H1 (cell line): Measurements from ENCODE around the gene DVL1. TPM values are rescaled to one million over a fixed set of nuclear protein-coding genes. Genes with fewer than 3 reads are reported as not detected.

Experiments used
- CTCF ChIA-PET: fragments of 300-600 bp; sonication (Branson Sonifier 250); formaldehyde crosslinking; loops from one replicate; lab custom pipeline; 2021; ENCODE audit not compliant: partially characterized antibody; lab: Charles Lee
- POLR2A ChIA-PET: fragments of 300-600 bp; sonication (Branson Sonifier 250); formaldehyde crosslinking; loops from one replicate; lab custom pipeline; 2021; ENCODE audit warnings: inconsistent platforms; ENCODE audit not compliant: partially characterized antibody; lab: Charles Lee
- DNase-seq, 2 experiments: peaks; one replicate each; pipeline versions ENCODE4 v3.0.0 to v3.0.0-alpha.2; 2010 to 2022; ENCODE audit warnings: low spot score in 2 of 2, low read depth in 1 of 2, mixed read lengths in 1 of 2
- FAIRE-seq: peaks from 2 replicates; lab custom pipeline; 2011; peaks lifted over from hg19 to GRCh38; lab: Jason Lieb, UNC
- H2AFZ ChIP-seq: 2 replicates; pipeline ENCODE4 v1.8.1; 2012; ENCODE audit warnings: low read length, inconsistent platforms
- H2AK5ac ChIP-seq: 2 replicates; pipeline ENCODE4 v1.6.1; 2013; ENCODE audit warnings: low read depth, low read length
- H2BK120ac ChIP-seq: replicated peaks from 2 replicates; pipeline ENCODE3; 2013; ENCODE audit warnings: low read depth, low read length, inconsistent platforms
- H2BK12ac ChIP-seq: 2 replicates; pipeline ENCODE4 v1.6.1; 2013; ENCODE audit warnings: low read depth, low read length
- H2BK15ac ChIP-seq: 2 replicates; pipeline ENCODE4 v1.6.1; 2013; ENCODE audit warnings: low read length
- H2BK20ac ChIP-seq: 2 replicates; pipeline ENCODE4 v1.6.1; 2013; ENCODE audit warnings: low read length
- H2BK5ac ChIP-seq: 2 replicates; pipeline ENCODE4 v1.6.1; 2013; ENCODE audit warnings: low read depth, low read length
- H3K14ac ChIP-seq: 2 replicates; pipeline ENCODE4 v1.6.1; 2013; ENCODE audit warnings: inconsistent platforms; ENCODE audit not compliant: insufficient read length
- H3K18ac ChIP-seq: 2 replicates; pipeline ENCODE4 v1.6.1; 2013; ENCODE audit warnings: low read length; ENCODE audit errors: extremely low read depth
- H3K23ac ChIP-seq: 2 replicates; pipeline ENCODE4 v1.6.1; 2013; ENCODE audit warnings: inconsistent platforms; ENCODE audit not compliant: insufficient read length
- H3K23me2 ChIP-seq: 2 replicates; pipeline ENCODE4 v1.6.1; 2013; ENCODE audit warnings: low read depth, low read length
- H3K27ac ChIP-seq: 2 replicates; pipeline ENCODE4 v1.6.1; 2011; ENCODE audit warnings: low read depth, low read length, inconsistent platforms
- H3K27me3 ChIP-seq, 4 experiments: replicated peaks in 1 of 4; 1 replicate in 1 of 4; 2 replicates in 3 of 4; pipeline versions ENCODE4 v1.6.1 to v1.8.1; 2011 to 2013; ENCODE audit warnings: low read length in 3 of 4, mild to moderate bottlenecking in 3 of 4, inconsistent platforms in 2 of 4, mixed read lengths in 2 of 4, moderate library complexity in 1 of 4; ENCODE audit not compliant: control insufficient read depth in 3 of 4, insufficient read depth in 3 of 4; ENCODE audit errors: extremely low read depth in 1 of 4
- H3K36me3 ChIP-seq, 4 experiments: 2 replicates each; pipeline versions ENCODE4 v1.6.1 to v1.8.1; 2011 to 2013; ENCODE audit warnings: mild to moderate bottlenecking in 4 of 4, low read length in 3 of 4, moderate library complexity in 2 of 4, control low read depth in 1 of 4, inconsistent platforms in 1 of 4; ENCODE audit not compliant: insufficient read depth in 4 of 4, control insufficient read depth in 2 of 4
- H3K4ac ChIP-seq: replicated peaks from 2 replicates; pipeline ENCODE3; 2013; ENCODE audit warnings: low read length, low read depth, mixed read lengths, inconsistent platforms; ENCODE audit not compliant: insufficient read length
- H3K4me1 ChIP-seq, 4 experiments: replicated peaks in 1 of 4; 1 replicate in 1 of 4; 2 replicates in 3 of 4; pipeline versions ENCODE4 v1.6.1 to v1.8.1; 2011 to 2013; ENCODE audit warnings: low read length in 3 of 4, inconsistent platforms in 2 of 4, mixed read lengths in 1 of 4; ENCODE audit not compliant: insufficient read depth in 4 of 4, control insufficient read depth in 3 of 4
- H3K4me2 ChIP-seq, 2 experiments: 2 replicates each; pipeline versions ENCODE4 v1.6.1 to v1.8.1; 2011 to 2013; ENCODE audit warnings: low read depth in 2 of 2, low read length in 2 of 2, control low read depth in 1 of 2, inconsistent platforms in 1 of 2, mild to moderate bottlenecking in 1 of 2; ENCODE audit not compliant: insufficient read depth in 1 of 2
- H3K4me3 ChIP-seq, 4 experiments: fragments of 200-600, 300-600 bp in 1 of 4; sonication (generic), shearing (Covaris generic), sonication (Bioruptor Twin) in 1 of 4; 2 replicates each; pipeline versions ENCODE4 v1.5.1 to v1.8.1; 2011 to 2016; ENCODE audit warnings: low read length in 4 of 4, low read depth in 3 of 4, control low read depth in 2 of 4, inconsistent platforms in 2 of 4, mild to moderate bottlenecking in 2 of 4, mixed read lengths in 1 of 4, moderate library complexity in 1 of 4; ENCODE audit not compliant: insufficient read depth in 2 of 4; ENCODE audit errors: extremely low read depth in 1 of 4
- H3K56ac ChIP-seq: replicated peaks from 2 replicates; pipeline ENCODE3; 2013; ENCODE audit warnings: low read depth, mild to moderate bottlenecking, mixed read lengths, low read length, inconsistent platforms; ENCODE audit not compliant: insufficient read length
- H3K79me1 ChIP-seq: 2 replicates; pipeline ENCODE4 v1.6.1; 2013; ENCODE audit warnings: low read depth, low read length, control low read depth
- H3K79me2 ChIP-seq, 2 experiments: 2 replicates each; pipeline versions ENCODE4 v1.6.1 to v1.8.1; 2012 to 2013; ENCODE audit warnings: low read length in 2 of 2, mild to moderate bottlenecking in 2 of 2, inconsistent platforms in 1 of 2; ENCODE audit not compliant: insufficient read depth in 2 of 2, control insufficient read depth in 1 of 2
- H3K9ac ChIP-seq, 4 experiments: replicated peaks in 1 of 4; 1 replicate in 1 of 4; 2 replicates in 3 of 4; pipeline versions ENCODE4 v1.6.1 to v1.8.1; 2011 to 2013; ENCODE audit warnings: low read depth in 3 of 4, low read length in 3 of 4, control low read depth in 2 of 4, mild to moderate bottlenecking in 2 of 4, moderate library complexity in 2 of 4, inconsistent platforms in 1 of 4; ENCODE audit errors: extremely low read depth in 1 of 4
- H3K9me3 ChIP-seq, 2 experiments: 2 replicates each; pipeline versions ENCODE4 v1.6.1 to v1.8.1; 2012 to 2013; ENCODE audit warnings: mild to moderate bottlenecking in 2 of 2, moderate library complexity in 2 of 2, control low read depth in 1 of 2, inconsistent platforms in 1 of 2, low read depth in 1 of 2, low read length in 1 of 2, mixed read lengths in 1 of 2; ENCODE audit not compliant: insufficient read depth in 2 of 2
- H4K20me1 ChIP-seq, 2 experiments: replicated peaks in 1 of 2; 2 replicates each; pipeline versions ENCODE3 to v1.8.1; 2011 to 2013; ENCODE audit warnings: inconsistent platforms in 2 of 2, low read length in 2 of 2, mild to moderate bottlenecking in 1 of 2; ENCODE audit not compliant: insufficient read depth in 2 of 2, control insufficient read depth in 1 of 2
- H4K5ac ChIP-seq: 2 replicates; pipeline ENCODE4 v1.6.1; 2013; ENCODE audit warnings: low read length, low read depth, mixed read lengths, inconsistent platforms; ENCODE audit not compliant: insufficient read length
- H4K8ac ChIP-seq: 2 replicates; pipeline ENCODE4 v1.8.0; 2013; ENCODE audit warnings: mild to moderate bottlenecking, moderate library complexity, low read length, inconsistent platforms; ENCODE audit not compliant: insufficient read depth; ENCODE audit errors: extremely low read depth
- H4K91ac ChIP-seq: replicated peaks from 2 replicates; pipeline ENCODE3; 2013; ENCODE audit warnings: low read length, mixed read lengths, inconsistent platforms; ENCODE audit not compliant: insufficient read length
- ASH2L ChIP-seq: fragments of 200-600, 300-600 bp; sonication (generic); IDR thresholded peaks from one replicate; pipeline ENCODE4 v1.7.1; 2017; ENCODE audit warnings: low read length
- CHD1 ChIP-seq: IDR thresholded peaks from 2 replicates; pipeline ENCODE4 v1.6.1; 2012; ENCODE audit warnings: low read depth, low read length, improper control_type of control experiment
- GTF2F1 ChIP-seq: IDR thresholded peaks from 2 replicates; pipeline ENCODE4 v1.6.1; 2012; ENCODE audit warnings: low read depth, low read length, improper control_type of control experiment, borderline replicate concordance
- HDAC2 ChIP-seq, 2 experiments: fragments of 300-600 bp in 1 of 2; sonication (generic) in 1 of 2; IDR thresholded peaks; 2 replicates each; pipeline ENCODE4 v1.6.1; 2011 to 2012; ENCODE audit warnings: low read depth in 2 of 2, low read length in 2 of 2, mild to moderate bottlenecking in 2 of 2, moderate library complexity in 2 of 2, borderline replicate concordance in 1 of 2, inconsistent platforms in 1 of 2
- JUND ChIP-seq: IDR thresholded peaks from 2 replicates; pipeline ENCODE4 v1.6.1; 2011; ENCODE audit warnings: mild to moderate bottlenecking, improper control_type of control experiment, low read length
- RAD21 ChIP-seq, 2 experiments: IDR thresholded peaks in 1 of 2; conservative IDR thresholded peaks in 1 of 2; 2 replicates each; pipeline ENCODE4 v1.6.1; 2011; ENCODE audit warnings: low read depth in 2 of 2, low read length in 2 of 2, improper control_type of control experiment in 1 of 2, inconsistent platforms in 1 of 2, mild to moderate bottlenecking in 1 of 2, moderate library complexity in 1 of 2
- RNF2 ChIP-seq: fragments of 200-900, 300-1000 bp; sonication (generic); IDR thresholded peaks from 2 replicates; pipeline ENCODE4 v1.7.1; 2016; ENCODE audit warnings: borderline replicate concordance, low read depth, mild to moderate bottlenecking, antibody characterized with exemption, low read length; ENCODE audit not compliant: poor library complexity, severe bottlenecking; ENCODE audit errors: missing control alignments
- ZNF274 ChIP-seq: IDR thresholded peaks from 2 replicates; pipeline ENCODE4 v1.7.0; 2012; ENCODE audit warnings: low read length, borderline replicate concordance; ENCODE audit errors: extremely low read depth
- WGBS, 2 experiments: shearing (Covaris generic) in 1 of 2; methylation state at CpG; one replicate each; pipeline versions ENCODE4 v1.1.6 to v1.1.7; 2013 to 2015; ENCODE audit warnings: low lambda C conversion rate in 2 of 2, mixed read lengths in 2 of 2, inconsistent platforms in 1 of 2, low coverage in 1 of 2, missing lambda C conversion rate in 1 of 2; ENCODE audit not compliant: insufficient replicate concordance in 2 of 2, insufficient coverage in 1 of 2, insufficient read length in 1 of 2; ENCODE audit errors: extremely low coverage in 1 of 2, missing lambda C conversion rate in 1 of 2; 5-methylcytosine and 5-hydroxymethylcytosine counted together
- polyA plus RNA-seq, 7 experiments: library from polyadenylated mRNA; depleted of rRNA in 3 of 7; stranded (reverse) in 5 of 7; unstranded in 2 of 7; fragments of >200 nt in 5 of 7; fragments of 200-250 nt in 2 of 7; gene quantifications; 1 replicate in 5 of 7; 2 replicates in 1 of 7; 4 replicates in 1 of 7; pipeline versions ENCODE4 v1.2.1 to v1.2.3, GENCODE V29; 2011 to 2013; ENCODE audit warnings: missing spikeins in 2 of 7, mixed read lengths in 2 of 7
- total RNA-seq: library from RNA; stranded (reverse); fragmentation: NEBNext Ultra II Directional; extraction: Animal tissue kit (Norgen Biotek cat#: 25700); gene quantifications from 2 replicates; pipeline ENCODE4 v1.2.1, GENCODE V29; 2021
- TF ChIP-seq, protein P1 (sequence below): IDR thresholded peaks from 2 replicates; pipeline ENCODE4 v1.6.1; 2012; ENCODE audit warnings: inconsistent platforms

Gene DVL1
- total and polyA plus RNA-seq, 2 of the 8 experiments (the other 6 are each of a cell fraction or from before 2014, with no cell fraction given): 39.4 to 58.9 TPM

DNA sequence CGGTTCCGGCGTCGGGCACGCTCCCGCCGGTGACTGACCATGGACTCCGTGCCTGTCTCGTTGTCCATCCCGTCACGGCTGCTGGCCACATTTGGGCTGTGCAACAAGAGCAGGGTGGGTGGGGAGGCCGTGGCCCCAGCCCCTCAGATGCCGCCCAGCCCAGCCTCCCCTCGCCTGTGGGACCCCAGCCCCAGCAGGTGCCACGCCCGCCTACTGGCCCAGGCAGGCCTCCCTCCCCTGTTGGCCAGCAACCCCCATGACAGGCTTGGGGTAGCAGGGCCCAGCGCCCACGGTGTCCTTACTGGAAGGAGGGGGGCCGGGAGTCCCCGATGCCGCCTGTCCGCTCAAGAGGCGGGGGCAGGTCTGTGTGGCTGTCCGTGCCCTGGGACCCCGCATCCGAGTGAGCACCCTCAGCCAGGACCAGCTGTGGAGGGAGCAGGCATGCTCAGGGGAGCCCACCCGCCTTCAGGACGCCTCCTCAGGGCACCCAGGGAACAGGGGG, 7.1 kb downstream of the DVL1 start:
- Histone ChIP-seq H4K20me1 (peaks cover 22 to 47% of the 10 kb centered on the region in 2 experiments), H2BK12ac (no peak overlapping the region)

More for the DNA sequence above, 7.1 kb downstream of the DVL1 start:
- no peak overlapping the region for H3K14ac ChIP-seq
- peaks cover 0 to 5% of the 10 kb centered on the region in 2 experiments; a peak in 1 of 4 replicates for H3K9me3 ChIP-seq
- no peak overlapping the region for H4K8ac ChIP-seq
- H2BK120ac ChIP-seq: no peak overlapping the region
- WGBS, 2 experiments: 97% methylated on average over 22 of the region's 28 CpGs; no CpG with 5 or more reads in 1 of the 2 experiments
- POLR2A ChIA-PET: interaction anchor here (0.8 to 1.3 kb wide), 6 partner anchors 12 to 57 kb away, joined by 3 to 5 read pairs (median 4); partner anchors contain the start of genes AURKAIP1 and CCNL2
- H3K79me1 ChIP-seq: peaks cover 24% of the 10 kb centered on the region
- FAIRE-seq (no peak), DNase-seq (no peak)
- H3K4me2 ChIP-seq: no peak overlapping the region
- H3K23ac ChIP-seq: no peak overlapping the region
- H2AK5ac ChIP-seq: no peak overlapping the region
- peaks cover 1% of the 10 kb centered on the region; the same call in 1 of the 2 replicates for H3K23me2 ChIP-seq
- TF ChIP-seq GTF2F1 (no peak), JUND (no peak), RAD21 (IDR thresholded peaks at IDR 0.05 in 1 of 2, conservative IDR thresholded peaks at IDR 0.05 in 1 of 2; ENCODE audit: low read depth in 2 of 2, low read length in 2 of 2) (no peak), ASH2L (no peak), RNF2 (no peak), ZNF274 (no peak), HDAC2 (IDR thresholded peaks at IDR 0.05; ENCODE audit: borderline replicate concordance in 1 of 2, low read depth in 2 of 2, low read length in 2 of 2) (no peak), CHD1 (no peak)
- TF ChIP-seq, protein P1, sequence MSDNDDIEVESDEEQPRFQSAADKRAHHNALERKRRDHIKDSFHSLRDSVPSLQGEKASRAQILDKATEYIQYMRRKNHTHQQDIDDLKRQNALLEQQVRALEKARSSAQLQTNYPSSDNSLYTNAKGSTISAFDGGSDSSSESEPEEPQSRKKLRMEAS: no peak
- H3K27ac ChIP-seq: no peak overlapping the region
- peaks cover 0 to 17% of the 10 kb centered on the region in 2 experiments; a peak in 2 of 4 replicates for H3K79me2 ChIP-seq
- no peak overlapping the region for H2AFZ ChIP-seq
- no peaks in the 10 kb centered on the region; a peak in 1 of 7 replicates for H3K27me3 ChIP-seq
- peaks cover 2 to 35% (median 15%) of the 10 kb centered on the region in 4 experiments; a peak in 7 of 8 replicates for H3K36me3 ChIP-seq
- no peak overlapping the region for H3K4me3 ChIP-seq
- H2BK20ac ChIP-seq: no peak overlapping the region
- no peak overlapping the region for H3K18ac ChIP-seq
- CTCF ChIA-PET: interaction anchor here (0.8 to 1.5 kb wide), 6 partner anchors 10 to 51 kb away, joined by 3 to 5 read pairs (median 4); partner anchors contain the start of gene AURKAIP1
- no peak overlapping the region for H2BK15ac ChIP-seq
- H3K4me1 ChIP-seq: peaks cover 0 to 2% (median under 1%) of the 10 kb centered on the region in 4 experiments; a peak in 3 of 7 replicates
- H2BK5ac ChIP-seq: no peak overlapping the region
- no peak overlapping the region for H4K91ac ChIP-seq
- H3K9ac ChIP-seq: no peak overlapping the region
- H3K56ac ChIP-seq: no peak overlapping the region
- no peak overlapping the region for H4K5ac ChIP-seq
- H3K4ac ChIP-seq: no peak overlapping the region
